Gastroesophageal sphincter (tissue), 4 donors: ENCODE data around the gene KIF1A. TPM values are rescaled to one million over a fixed set of nuclear protein-coding genes. Genes with fewer than 3 reads are reported as not detected.

ENCODE experiments used
- ATAC-seq: fragments of 150-250 bp; one replicate; pipeline ENCODE4 v1.9.1; 2016; ENCODE audit warnings: mild to moderate bottlenecking, moderate library complexity
- H3K27ac ChIP-seq, 4 donors: fragments of 200-600 bp; sonication (generic) in 3 of 4; 1 replicate in 3 of 4; 2 replicates in 1 of 4; pipeline ENCODE4 v1.5.1; 2016 to 2019
- H3K27me3 ChIP-seq: fragments of 200-600 bp; sonication (generic); one replicate; pipeline ENCODE4 v1.5.1; 2019
- H3K36me3 ChIP-seq, 2 donors: fragments of 200-600 bp; sonication (generic); one replicate each; pipeline ENCODE4 v1.5.1; 2019; ENCODE audit warnings: control low read depth in 1 of 2
- H3K4me1 ChIP-seq, 3 donors: fragments of 200-600 bp; sonication (generic); 1 replicate in 2 of 3; 2 replicates in 1 of 3; pipeline ENCODE4 v1.5.1; 2016 to 2019; ENCODE audit warnings: control low read depth in 2 of 3
- H3K4me3 ChIP-seq, 2 donors: fragments of 200-600 bp; sonication (generic); one replicate each; pipeline ENCODE4 v1.5.1; 2019; ENCODE audit warnings: mild to moderate bottlenecking in 1 of 2, moderate library complexity in 1 of 2
- H3K9me3 ChIP-seq, 3 donors: fragments of 200-600 bp; sonication (generic); one replicate each; pipeline ENCODE4 v1.5.1; 2017 to 2019; ENCODE audit warnings: control low read depth in 2 of 3
- EP300 ChIP-seq: sonication (generic); formaldehyde crosslinking; IDR thresholded peaks from one replicate; pipeline ENCODE4 v1.6.1; 2017; ENCODE audit warnings: antibody characterized with exemption, mild to moderate bottlenecking
- POLR2A ChIP-seq, 2 donors: fragments of 450-650 bp; IDR thresholded peaks; one replicate each; pipeline ENCODE4 v1.6.1; 2017; ENCODE audit warnings: antibody characterized with exemption in 2 of 2, mild to moderate bottlenecking in 2 of 2, moderate library complexity in 1 of 2
- POLR2AphosphoS5 ChIP-seq: sonication (generic); formaldehyde crosslinking; IDR thresholded peaks from one replicate; pipeline ENCODE4 v1.6.1; 2017; ENCODE audit warnings: antibody characterized with exemption
- WGBS, 2 donors: methylation state at CpG; one replicate each; pipeline ENCODE4 v1.1.5; 2018; ENCODE audit warnings: low coverage in 1 of 2; 5-methylcytosine and 5-hydroxymethylcytosine counted together
- total RNA-seq, 4 donors: library from RNA; depleted of rRNA; stranded (reverse); fragments of >200 nt; gene quantifications; one replicate each; pipeline ENCODE4 v1.1.0, GENCODE V29; 2016
- TF ChIP-seq, protein P1 (sequence below), 4 experiments: fragments of 200-600 bp in 2 of 4; fragments of 450-650 bp in 2 of 4; sonication (generic) in 1 of 4; IDR thresholded peaks; one replicate each; pipeline ENCODE4 v1.5.1; 2017 to 2019; ENCODE audit warnings: antibody characterized with exemption in 4 of 4, mild to moderate bottlenecking in 2 of 4, moderate library complexity in 2 of 4

The KIF1A gene
- total RNA-seq, 4 donors from 2014 or later = 0.62 to 2.3 (median 1.6) TPM

DNA sequence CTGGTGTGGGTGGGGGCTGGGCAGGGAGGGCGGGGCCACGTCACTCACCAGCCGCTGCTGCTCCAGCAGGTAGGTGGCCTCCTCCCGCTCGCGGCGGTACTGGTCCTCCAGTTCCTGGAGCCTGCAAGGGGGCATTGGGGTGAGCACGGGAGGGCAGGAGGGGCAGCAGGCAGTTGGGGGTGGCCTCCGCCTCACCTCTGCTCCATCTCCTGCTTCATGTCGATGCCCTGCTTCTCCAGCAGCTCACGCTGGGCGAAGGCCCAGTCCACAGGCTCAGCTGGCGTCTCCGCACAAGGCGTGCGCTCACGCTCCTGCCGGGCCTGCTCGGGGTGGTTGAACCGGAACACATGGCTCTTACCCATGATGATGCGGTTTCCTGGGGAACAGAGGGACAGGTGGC, 57.0 kb downstream of the KIF1A start:
- ATAC-seq = no peak
- H3K4me1 ChIP-seq = no peaks in the 10 kb centered on the region
- H3K27me3 ChIP-seq = peaks cover 4% of the 10 kb centered on the region
- TF ChIP-seq EP300 (no peak), POLR2AphosphoS5 (no peak), POLR2A (IDR thresholded peaks at IDR 0.05) (no peak)
- TF ChIP-seq, protein P1, sequence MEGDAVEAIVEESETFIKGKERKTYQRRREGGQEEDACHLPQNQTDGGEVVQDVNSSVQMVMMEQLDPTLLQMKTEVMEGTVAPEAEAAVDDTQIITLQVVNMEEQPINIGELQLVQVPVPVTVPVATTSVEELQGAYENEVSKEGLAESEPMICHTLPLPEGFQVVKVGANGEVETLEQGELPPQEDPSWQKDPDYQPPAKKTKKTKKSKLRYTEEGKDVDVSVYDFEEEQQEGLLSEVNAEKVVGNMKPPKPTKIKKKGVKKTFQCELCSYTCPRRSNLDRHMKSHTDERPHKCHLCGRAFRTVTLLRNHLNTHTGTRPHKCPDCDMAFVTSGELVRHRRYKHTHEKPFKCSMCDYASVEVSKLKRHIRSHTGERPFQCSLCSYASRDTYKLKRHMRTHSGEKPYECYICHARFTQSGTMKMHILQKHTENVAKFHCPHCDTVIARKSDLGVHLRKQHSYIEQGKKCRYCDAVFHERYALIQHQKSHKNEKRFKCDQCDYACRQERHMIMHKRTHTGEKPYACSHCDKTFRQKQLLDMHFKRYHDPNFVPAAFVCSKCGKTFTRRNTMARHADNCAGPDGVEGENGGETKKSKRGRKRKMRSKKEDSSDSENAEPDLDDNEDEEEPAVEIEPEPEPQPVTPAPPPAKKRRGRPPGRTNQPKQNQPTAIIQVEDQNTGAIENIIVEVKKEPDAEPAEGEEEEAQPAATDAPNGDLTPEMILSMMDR (IDR thresholded peaks at IDR 0.05) = no peak
- H3K9me3 ChIP-seq = no peaks in the 10 kb centered on the region
- 98 to 100% methylated on average over 1 to 11 of the region's 21 CpGs for WGBS, 2 donors
- no peak overlapping the region for H3K27ac ChIP-seq
- H3K36me3 ChIP-seq = no peaks in the 10 kb centered on the region
- no peak overlapping the region for H3K4me3 ChIP-seq

DNA sequence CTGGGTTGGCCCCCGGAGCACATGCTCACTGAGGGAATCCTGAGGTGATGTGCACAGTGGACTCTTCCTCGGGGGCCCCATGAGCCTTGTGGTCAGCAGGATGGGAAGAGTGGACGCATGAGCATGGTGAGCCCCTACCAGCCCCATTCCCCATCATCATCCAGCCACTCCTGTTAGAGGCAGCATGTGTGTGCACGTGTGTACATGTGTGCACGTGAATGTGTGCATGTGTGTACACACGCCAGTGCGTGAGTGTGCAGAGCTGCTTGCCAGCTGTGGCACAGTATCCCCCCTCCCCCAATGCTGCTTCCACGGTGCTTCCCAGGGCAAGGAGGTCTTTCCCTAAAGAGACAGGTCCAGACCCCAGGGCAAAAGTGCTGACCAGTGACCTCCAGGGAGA, 57.8 kb downstream of the KIF1A start:
- WGBS, 2 donors = 72% methylated on average over 5 of the region's 8 CpGs; no CpG with 5 or more reads in 1 of the 2 donors
- H3K9me3 ChIP-seq = no peaks in the 10 kb centered on the region

DNA sequence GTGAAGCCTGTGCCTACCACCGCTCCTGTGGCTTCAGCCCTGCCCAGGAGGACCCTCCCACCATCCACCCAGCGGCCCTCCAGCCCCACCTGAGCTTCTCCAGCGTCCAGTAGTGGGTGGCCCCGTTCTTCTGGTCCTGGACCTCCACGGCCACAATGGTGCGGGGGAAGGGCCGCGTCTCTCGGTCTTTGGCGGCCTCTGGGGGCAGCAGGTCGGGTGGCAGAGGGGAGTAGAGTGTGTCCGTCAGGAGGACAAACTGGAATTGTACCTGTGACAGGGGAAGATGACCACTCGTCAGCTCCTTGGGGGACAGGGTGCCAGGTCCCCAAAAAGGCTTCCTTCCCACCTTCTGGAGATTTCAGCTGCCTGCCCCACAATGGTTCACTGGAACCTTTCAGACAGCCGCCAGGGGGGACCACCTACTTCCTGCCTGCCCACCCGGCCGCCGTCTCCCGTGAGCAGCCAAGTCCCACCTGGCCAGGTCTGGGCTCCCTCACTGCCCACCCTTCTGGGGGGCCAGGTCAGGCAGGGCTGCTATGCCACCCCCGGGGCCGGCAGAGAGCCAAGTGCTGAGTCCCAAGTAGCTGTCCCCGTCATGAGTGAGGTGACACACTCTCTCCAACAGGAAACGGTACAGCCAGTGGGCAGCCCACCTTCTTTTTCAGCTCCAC, 59.3 kb downstream of the KIF1A start:
- no peaks in the 10 kb centered on the region for H3K27me3 ChIP-seq
- WGBS, 2 donors = 80% methylated on average over 2 of the region's 22 CpGs; no CpG with 5 or more reads in 1 of the 2 donors
- H3K27ac ChIP-seq = no peak overlapping the region
- no peak overlapping the region for H3K4me3 ChIP-seq
- no peaks in the 10 kb centered on the region for H3K9me3 ChIP-seq
- H3K4me1 ChIP-seq = no peaks in the 10 kb centered on the region
- no peaks in the 10 kb centered on the region for H3K36me3 ChIP-seq
- TF ChIP-seq, protein P1 (IDR thresholded peaks at IDR 0.05) = no peak
- TF ChIP-seq EP300 = no peak
- no peak for TF ChIP-seq POLR2A (IDR thresholded peaks at IDR 0.05)
- no peak for TF ChIP-seq POLR2AphosphoS5
- no peak for ATAC-seq

More for the DNA sequence above, 57.8 kb downstream of the KIF1A start:
- no peaks in the 10 kb centered on the region for H3K36me3 ChIP-seq
- H3K4me1 ChIP-seq = no peaks in the 10 kb centered on the region
- H3K27ac ChIP-seq = no peak overlapping the region
- no peak overlapping the region for H3K4me3 ChIP-seq
- ATAC-seq = no peak
- H3K27me3 ChIP-seq = peaks cover 2% of the 10 kb centered on the region
- TF ChIP-seq EP300 = no peak
- no peak for TF ChIP-seq POLR2A (IDR thresholded peaks at IDR 0.05)
- TF ChIP-seq, protein P1 (IDR thresholded peaks at IDR 0.05) = no peak
- no peak for TF ChIP-seq POLR2AphosphoS5

DNA sequence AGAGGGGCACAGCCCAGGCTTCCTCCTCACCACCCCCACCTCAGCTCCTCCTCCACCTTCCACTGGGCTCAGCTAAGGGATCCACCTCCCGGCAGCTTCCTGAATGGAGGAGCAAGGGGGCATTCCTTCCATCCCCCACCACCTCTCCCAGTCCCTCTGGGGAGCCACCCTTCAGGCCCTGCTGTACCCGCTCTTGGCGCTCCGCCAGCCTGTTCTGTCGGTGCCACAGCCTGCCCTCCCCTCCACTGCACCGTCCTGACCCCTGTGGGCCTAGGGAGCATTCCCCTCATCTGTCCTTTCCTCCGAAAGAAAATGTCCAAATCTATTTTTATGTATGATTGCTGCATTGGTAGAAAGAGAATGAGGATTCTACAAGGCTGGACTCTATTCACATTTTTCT, 59.9 kb downstream of the KIF1A start:
- Histone ChIP-seq H3K4me3 (no peak overlapping the region), H3K9me3 (no peaks in the 10 kb centered on the region), H3K36me3 (no peaks in the 10 kb centered on the region), H3K27ac (no peak overlapping the region), H3K27me3 (no peaks in the 10 kb centered on the region), H3K4me1 (no peaks in the 10 kb centered on the region)
- 68% methylated on average over 6 of the region's 7 CpGs; no CpG with 5 or more reads in 1 of the 2 donors for WGBS, 2 donors
- TF ChIP-seq, protein P1 (IDR thresholded peaks at IDR 0.05) = no peak
- TF ChIP-seq POLR2A (IDR thresholded peaks at IDR 0.05) (no peak), POLR2AphosphoS5 (no peak), EP300 (no peak)
- no peak for ATAC-seq

DNA sequence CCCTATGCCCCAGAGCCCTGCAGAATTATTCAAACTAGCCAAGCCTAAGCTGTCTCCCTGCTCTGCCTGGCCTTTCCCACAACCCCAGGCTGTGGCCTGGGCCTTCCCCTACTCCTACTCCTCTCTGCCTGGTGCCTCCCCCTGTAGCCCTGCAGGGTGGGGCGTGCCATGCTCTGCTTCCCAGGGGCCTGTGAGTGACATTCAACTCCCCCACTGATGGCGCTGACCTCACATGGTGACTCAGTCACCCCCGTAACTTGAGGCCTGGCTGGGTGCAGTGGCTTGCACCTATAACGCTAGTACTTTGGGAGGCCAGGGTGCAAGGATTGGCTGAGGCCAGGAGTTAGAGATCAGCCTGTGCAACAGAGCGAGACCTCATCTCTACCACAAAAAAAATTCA, 60.6 kb downstream of the KIF1A start:
- TF ChIP-seq EP300 (no peak), POLR2A (IDR thresholded peaks at IDR 0.05) (no peak), POLR2AphosphoS5 (no peak)
- TF ChIP-seq, protein P1 (IDR thresholded peaks at IDR 0.05) = no peak
- no peaks in the 10 kb centered on the region for H3K9me3 ChIP-seq
- no peak overlapping the region for H3K4me3 ChIP-seq
- H3K4me1 ChIP-seq = no peaks in the 10 kb centered on the region
- no peaks in the 10 kb centered on the region for H3K27me3 ChIP-seq
- 100% methylated on average over 1 of the region's 5 CpGs; no CpG with 5 or more reads in 1 of the 2 donors for WGBS, 2 donors
- no peaks in the 10 kb centered on the region for H3K36me3 ChIP-seq
- no peak for ATAC-seq
- no peak overlapping the region for H3K27ac ChIP-seq
